Spleen (tissue), 11 donors: ENCODE measurements around the gene OLFM1. TPM values are rescaled to one million over a fixed set of nuclear protein-coding genes. Genes with fewer than 3 reads are reported as not detected.

Experiments
- DNase-seq: peaks from one replicate; pipeline ENCODE4 v3.0.0-alpha.2; 2020
- H3K27ac ChIP-seq, 8 donors: fragments of 200-600 bp; sonication (generic) in 7 of 8; 1 replicate in 4 of 8; 2 replicates in 4 of 8; pipeline versions ENCODE4 v1.5.0 to v1.8.0; 2016 to 2021; ENCODE audit warnings: inconsistent platforms in 4 of 8, mild to moderate bottlenecking in 4 of 8, moderate library complexity in 1 of 8
- H3K27me3 ChIP-seq, 7 donors: fragments of 200-600 bp; sonication (generic) in 6 of 7; replicated peaks in 1 of 7; 1 replicate in 4 of 7; 2 replicates in 3 of 7; pipeline versions ENCODE4 v1.5.0 to v1.8.0; 2016 to 2021; ENCODE audit warnings: inconsistent platforms in 3 of 7, mild to moderate bottlenecking in 1 of 7
- H3K36me3 ChIP-seq, 6 donors: fragments of 200-600 bp; sonication (generic) in 5 of 6; 1 replicate in 4 of 6; 2 replicates in 2 of 6; pipeline versions ENCODE4 v1.5.0 to v1.8.0; 2016 to 2021; ENCODE audit warnings: inconsistent platforms in 2 of 6
- H3K4me1 ChIP-seq, 6 donors: fragments of 200-600 bp; sonication (generic) in 5 of 6; 1 replicate in 3 of 6; 2 replicates in 3 of 6; pipeline versions ENCODE4 v1.5.0 to v1.8.0; 2016 to 2021; ENCODE audit warnings: inconsistent platforms in 3 of 6
- H3K4me3 ChIP-seq, 8 donors: fragments of 200-600 bp; sonication (generic) in 7 of 8; 1 replicate in 4 of 8; 2 replicates in 4 of 8; pipeline versions ENCODE4 v1.5.0 to v1.8.0; 2016 to 2021; ENCODE audit warnings: inconsistent platforms in 4 of 8, mild to moderate bottlenecking in 4 of 8, moderate library complexity in 2 of 8
- H3K9me3 ChIP-seq, 8 donors: fragments of 200-600 bp; sonication (generic) in 7 of 8; 1 replicate in 4 of 8; 2 replicates in 4 of 8; pipeline versions ENCODE4 v1.5.0 to v1.8.0; 2016 to 2021; ENCODE audit warnings: inconsistent platforms in 4 of 8
- POLR2A ChIP-seq, 3 donors: fragments of 450-650 bp; IDR thresholded peaks; one replicate each; pipeline ENCODE4 v1.5.1; 2017; ENCODE audit warnings: antibody characterized with exemption in 3 of 3, mild to moderate bottlenecking in 1 of 3
- POLR2AphosphoS5 ChIP-seq, 3 donors: sonication (generic); formaldehyde crosslinking; IDR thresholded peaks; one replicate each; pipeline ENCODE4 v1.5.1; 2017; ENCODE audit warnings: antibody characterized with exemption in 3 of 3
- WGBS, 5 donors: extraction: QIAGEN DNeasy Blood & Tissue Kit in 3 of 5; methylation state at CpG; one replicate each; pipeline versions ENCODE4 v1.1.5 to v1.1.7; 2013 to 2018; 5-methylcytosine and 5-hydroxymethylcytosine counted together
- intact Hi-C: fragments of 100-400 bp; cut with DNase I; formaldehyde crosslinking; loops from one replicate; pipeline ENCODE4 v1.15.0; 2023; ENCODE audit warnings: low total_unique reads
- polyA plus RNA-seq, 3 donors: library from polyadenylated mRNA; stranded (reverse); fragments of 200-250 nt; gene quantifications; one replicate each; pipeline ENCODE4 v1.2.1, GENCODE V29; 2013
- total RNA-seq, 7 donors: library from RNA; depleted of rRNA in 3 of 7; stranded (reverse); fragments of >200 nt in 3 of 7; fragmentation: NEBNext Ultra II Directional in 4 of 7; extraction: Animal tissue kit (Norgen Biotek cat#: 25700) in 4 of 7; gene quantifications; one replicate each; pipeline versions ENCODE4 v1.1.0 to v1.2.1, GENCODE V29; 2016 to 2021
- TF ChIP-seq, protein P1 (sequence below), 11 experiments: fragments of 200-600 bp in 7 of 11; fragments of 450-650 bp in 4 of 11; sonication (generic) in 4 of 11; IDR thresholded peaks in 8 of 11; conservative IDR thresholded peaks in 3 of 11; 1 replicate in 7 of 11; 2 replicates in 4 of 11; pipeline versions ENCODE4 v1.4.0 to v1.8.0; 2016 to 2021; ENCODE audit warnings: antibody characterized with exemption in 11 of 11, inconsistent platforms in 4 of 11, mild to moderate bottlenecking in 1 of 11
- donor health status: healthy with polysubstance abuse.
- donor health status: DM: no; HTN: no; CAD: no; lungs with moderate emphysema.
- donor health status: DM: no; HTN: no; CAD: no.
- donor health status: Bipolar disorder and iron deficiency.
- donor health status: healthy.
- donor health status: DM: no; HTN: no; CAD: no.
- donor health status: DM: yes; HTN: yes; CAD: no.

The OLFM1 gene
- total and polyA plus RNA-seq, 10 donors = 5.9 to 109 (median 44.7) TPM

- Histone ChIP-seq H3K27ac (no peak overlapping the region), H3K4me1 (no peaks in the 10 kb centered on the region), H3K4me3 (no peak overlapping the region), H3K36me3 (no peaks in the 10 kb centered on the region), H3K9me3 (no peaks in the 10 kb centered on the region), H3K27me3 (peaks cover 0 to 76% (median 0%) of the 10 kb centered on the region in 7 donors)
- WGBS, 5 donors = 70 to 84% (median 80%) methylated on average over 7 to 11 of the region's 11 CpGs
- no peak for TF ChIP-seq POLR2A (IDR thresholded peaks at IDR 0.05)
- TF ChIP-seq, protein P1, sequence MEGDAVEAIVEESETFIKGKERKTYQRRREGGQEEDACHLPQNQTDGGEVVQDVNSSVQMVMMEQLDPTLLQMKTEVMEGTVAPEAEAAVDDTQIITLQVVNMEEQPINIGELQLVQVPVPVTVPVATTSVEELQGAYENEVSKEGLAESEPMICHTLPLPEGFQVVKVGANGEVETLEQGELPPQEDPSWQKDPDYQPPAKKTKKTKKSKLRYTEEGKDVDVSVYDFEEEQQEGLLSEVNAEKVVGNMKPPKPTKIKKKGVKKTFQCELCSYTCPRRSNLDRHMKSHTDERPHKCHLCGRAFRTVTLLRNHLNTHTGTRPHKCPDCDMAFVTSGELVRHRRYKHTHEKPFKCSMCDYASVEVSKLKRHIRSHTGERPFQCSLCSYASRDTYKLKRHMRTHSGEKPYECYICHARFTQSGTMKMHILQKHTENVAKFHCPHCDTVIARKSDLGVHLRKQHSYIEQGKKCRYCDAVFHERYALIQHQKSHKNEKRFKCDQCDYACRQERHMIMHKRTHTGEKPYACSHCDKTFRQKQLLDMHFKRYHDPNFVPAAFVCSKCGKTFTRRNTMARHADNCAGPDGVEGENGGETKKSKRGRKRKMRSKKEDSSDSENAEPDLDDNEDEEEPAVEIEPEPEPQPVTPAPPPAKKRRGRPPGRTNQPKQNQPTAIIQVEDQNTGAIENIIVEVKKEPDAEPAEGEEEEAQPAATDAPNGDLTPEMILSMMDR (IDR thresholded peaks at IDR 0.05 in 8 of 11, conservative IDR thresholded peaks at IDR 0.05 in 3 of 11) = no peak
- TF ChIP-seq POLR2AphosphoS5 (IDR thresholded peaks at IDR 0.05) = no peak
- intact Hi-C loops = no loop called here
- DNase-seq = no peak
Observed at GRCh38 chr9:135164036-135164435, 76.6 kb downstream of the OLFM1 start.

- WGBS, 5 donors = 64 to 75% (median 72%) methylated on average over 17 to 18 of the region's 18 CpGs
- Histone ChIP-seq H3K9me3 (no peaks in the 10 kb centered on the region), H3K4me1 (no peaks in the 10 kb centered on the region), H3K4me3 (no peak overlapping the region), H3K27me3 (peaks cover 0 to 65% (median 0%) of the 10 kb centered on the region in 7 donors), H3K27ac (no peak overlapping the region), H3K36me3 (no peaks in the 10 kb centered on the region)
- no peak for TF ChIP-seq POLR2A (IDR thresholded peaks at IDR 0.05)
- TF ChIP-seq POLR2AphosphoS5 (IDR thresholded peaks at IDR 0.05) = no peak
- TF ChIP-seq, protein P1 (IDR thresholded peaks at IDR 0.05 in 8 of 11, conservative IDR thresholded peaks at IDR 0.05 in 3 of 11) = no peak
- no peak for DNase-seq
- intact Hi-C loops = no loop called here
Observed at GRCh38 chr9:135165003-135165711, 77.7 kb downstream of the OLFM1 start.

DNA sequence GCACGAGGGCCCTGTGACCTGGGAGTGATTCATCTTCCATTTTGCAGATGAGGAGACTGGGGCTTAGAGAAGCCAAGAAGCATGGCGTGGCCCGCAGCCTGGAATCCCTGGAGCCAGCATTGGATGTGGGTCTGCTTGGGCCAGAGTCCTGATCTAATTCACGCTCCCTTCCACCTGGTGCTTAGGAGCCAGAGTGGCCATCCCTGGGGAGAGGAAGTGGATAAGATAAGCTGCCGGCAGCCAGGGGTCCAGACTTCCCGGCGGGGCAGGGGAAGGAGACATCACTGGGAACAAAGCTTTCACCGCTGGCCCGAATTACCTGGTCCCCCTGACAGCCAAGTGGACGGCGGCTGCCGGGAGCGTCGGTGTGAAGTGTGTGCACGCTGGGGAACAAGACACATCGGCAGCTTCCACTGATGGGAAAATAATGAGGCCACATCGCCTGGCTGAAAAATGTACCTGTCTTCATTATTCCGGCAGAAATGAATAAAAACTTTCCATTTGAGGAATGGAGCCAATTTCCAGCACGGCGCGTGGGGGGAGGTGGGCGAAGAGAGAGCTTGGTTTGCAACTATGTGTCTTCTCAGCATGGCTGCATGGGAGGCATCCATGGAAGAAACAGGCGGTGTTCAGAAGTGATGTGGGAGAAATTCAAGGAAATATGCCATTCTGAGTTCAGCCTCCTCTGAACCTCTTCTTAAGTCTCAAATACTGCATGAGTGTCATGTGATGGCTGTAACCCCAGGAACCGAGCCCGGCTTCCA, 78.5 kb downstream of the OLFM1 start:
- TF ChIP-seq, protein P1 (IDR thresholded peaks at IDR 0.05 in 8 of 11, conservative IDR thresholded peaks at IDR 0.05 in 3 of 11) = no peak
- no peak for TF ChIP-seq POLR2A (IDR thresholded peaks at IDR 0.05)
- TF ChIP-seq POLR2AphosphoS5 (IDR thresholded peaks at IDR 0.05) = no peak
- Histone ChIP-seq H3K27me3 (peaks cover 0 to 63% (median 0%) of the 10 kb centered on the region in 7 donors), H3K36me3 (no peaks in the 10 kb centered on the region), H3K27ac (no peak overlapping the region), H3K4me1 (no peaks in the 10 kb centered on the region), H3K4me3 (no peak overlapping the region), H3K9me3 (no peaks in the 10 kb centered on the region)
- WGBS, 5 donors = 71 to 81% (median 73%) methylated on average over 25 of the region's 25 CpGs
- intact Hi-C loops = no loop called here
- DNase-seq = no peak

DNA sequence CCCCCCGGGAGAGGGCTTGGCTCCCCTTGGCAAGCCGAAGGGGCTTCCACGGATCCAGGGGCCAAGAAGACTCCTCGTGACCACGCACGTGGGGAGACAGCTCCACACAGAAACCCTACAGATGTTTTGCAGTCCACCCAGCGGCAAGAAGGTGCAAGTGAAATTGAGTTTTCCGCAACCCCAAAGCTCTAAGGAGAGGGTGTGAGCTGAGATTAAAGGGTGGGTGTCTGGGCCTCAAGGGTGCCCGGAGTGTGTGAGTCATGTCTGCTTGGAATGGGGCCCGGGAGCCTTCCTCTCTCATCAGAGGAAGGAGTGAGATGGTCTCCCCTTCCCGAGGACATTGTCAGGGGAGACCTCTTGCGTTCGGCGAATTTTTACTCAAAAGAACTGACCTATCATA, 79.1 kb downstream of the OLFM1 start:
- TF ChIP-seq POLR2A (IDR thresholded peaks at IDR 0.05) (no peak), POLR2AphosphoS5 (IDR thresholded peaks at IDR 0.05) (no peak)
- TF ChIP-seq, protein P1 (IDR thresholded peaks at IDR 0.05 in 8 of 11, conservative IDR thresholded peaks at IDR 0.05 in 3 of 11) = no peak
- DNase-seq = no peak
- H3K4me3 ChIP-seq = no peak overlapping the region
- peaks cover 0 to 60% (median 0%) of the 10 kb centered on the region in 7 donors for H3K27me3 ChIP-seq
- H3K9me3 ChIP-seq = no peaks in the 10 kb centered on the region
- H3K4me1 ChIP-seq = no peaks in the 10 kb centered on the region
- no peak overlapping the region for H3K27ac ChIP-seq
- intact Hi-C loops = no loop called here
- WGBS, 5 donors = 80 to 96% (median 87%) methylated on average over 8 to 14 of the region's 14 CpGs
- no peaks in the 10 kb centered on the region for H3K36me3 ChIP-seq
